ENCODE data around the gene DDX27.
A peak's percentile ranks its signal among the peaks of the same experiment; 100 is the strongest.

DDX27 gene

GRCh38 chr20:49281913-49282467 lies 62.8 kb downstream of the DDX27 start:
- Histone ChIP-seq H3K9ac (ENCODE audit: low read depth in 1 of 2, low read length in 2 of 2) (no peak overlapping the region), H3K27me3 (ENCODE audit: control insufficient read depth in 1 of 2, insufficient read depth in 2 of 2, low read length in 2 of 2) (no peaks in the 10 kb centered on the region), H3K4me3 (ENCODE audit: low read depth in 1 of 2, low read length in 2 of 2) (peak overlapping the region; percentile 81 to 88), H3K36me3 (ENCODE audit: control insufficient read depth in 1 of 2, insufficient read depth in 2 of 2, low read length in 2 of 2) (peaks cover 73 to 74% of the 10 kb centered on the region in 2 donors), H3K4me1 (ENCODE audit: control insufficient read depth in 1 of 2, insufficient read depth in 2 of 2, low read length in 2 of 2) (peaks cover 26 to 33% of the 10 kb centered on the region in 2 donors), H3K27ac (ENCODE audit: low read depth, low read length) (no peak overlapping the region), H3K9me3 (ENCODE audit: control insufficient read depth in 1 of 2, low read length in 2 of 2) (peaks cover 38 to 62% of the 10 kb centered on the region in 2 donors)

- Histone ChIP-seq H3K4me3 (ENCODE audit: low read depth in 1 of 2, low read length in 2 of 2) (peak overlapping the region; percentile 29 to 88), H3K27ac (ENCODE audit: low read depth, low read length) (no peak overlapping the region), H3K9me3 (ENCODE audit: control insufficient read depth in 1 of 2, low read length in 2 of 2) (peaks cover 44 to 69% of the 10 kb centered on the region in 2 donors)
Observed at GRCh38 chr20:49282584-49283171, 63.5 kb downstream of the DDX27 start.

GRCh38 chr20:49283176-49283702 lies 64.0 kb downstream of the DDX27 start:
- Histone ChIP-seq H3K36me3 (ENCODE audit: control insufficient read depth in 1 of 2, insufficient read depth in 2 of 2, low read length in 2 of 2) (peaks cover 86 to 87% of the 10 kb centered on the region in 2 donors), H3K27ac (ENCODE audit: low read depth, low read length) (no peak overlapping the region), H3K4me3 (ENCODE audit: low read depth in 1 of 2, low read length in 2 of 2) (peak overlapping the region; percentile 29 to 88), H3K9me3 (ENCODE audit: control insufficient read depth in 1 of 2, low read length in 2 of 2) (peaks cover 46 to 71% of the 10 kb centered on the region in 2 donors), H3K9ac (ENCODE audit: low read depth in 1 of 2, low read length in 2 of 2) (no peak overlapping the region), H3K27me3 (ENCODE audit: control insufficient read depth in 1 of 2, insufficient read depth in 2 of 2, low read length in 2 of 2) (no peaks in the 10 kb centered on the region), H3K4me1 (ENCODE audit: control insufficient read depth in 1 of 2, insufficient read depth in 2 of 2, low read length in 2 of 2) (peaks cover 26 to 37% of the 10 kb centered on the region in 2 donors)

More at GRCh38 chr20:49282584-49283171, 63.5 kb downstream of the DDX27 start:
- Histone ChIP-seq H3K9ac (ENCODE audit: low read depth in 1 of 2, low read length in 2 of 2) (no peak overlapping the region), H3K36me3 (ENCODE audit: control insufficient read depth in 1 of 2, insufficient read depth in 2 of 2, low read length in 2 of 2) (peaks cover 80 to 81% of the 10 kb centered on the region in 2 donors), H3K4me1 (ENCODE audit: control insufficient read depth in 1 of 2, insufficient read depth in 2 of 2, low read length in 2 of 2) (peaks cover 26 to 34% of the 10 kb centered on the region in 2 donors), H3K27me3 (ENCODE audit: control insufficient read depth in 1 of 2, insufficient read depth in 2 of 2, low read length in 2 of 2) (no peaks in the 10 kb centered on the region)

- H3K27me3 ChIP-seq (ENCODE audit: control insufficient read depth in 1 of 2, insufficient read depth in 2 of 2, low read length in 2 of 2): no peaks in the 10 kb centered on the region
- H3K4me3 ChIP-seq (ENCODE audit: low read depth in 1 of 2, low read length in 2 of 2): peak overlapping the region in 1 of 2 donors; percentile 29
- H3K9ac ChIP-seq (ENCODE audit: low read depth in 1 of 2, low read length in 2 of 2): no peak overlapping the region
- H3K9me3 ChIP-seq (ENCODE audit: control insufficient read depth in 1 of 2, low read length in 2 of 2): peaks cover 46 to 71% of the 10 kb centered on the region in 2 donors
- H3K4me1 ChIP-seq (ENCODE audit: control insufficient read depth in 1 of 2, insufficient read depth in 2 of 2, low read length in 2 of 2): peaks cover 25 to 40% of the 10 kb centered on the region in 2 donors
- peaks cover 93 to 94% of the 10 kb centered on the region in 2 donors for H3K36me3 ChIP-seq (ENCODE audit: control insufficient read depth in 1 of 2, insufficient read depth in 2 of 2, low read length in 2 of 2)
- H3K27ac ChIP-seq (ENCODE audit: low read depth, low read length): no peak overlapping the region
Observed at GRCh38 chr20:49283703-49284625, 64.7 kb downstream of the DDX27 start.

- no peak overlapping the region for H3K9ac ChIP-seq (ENCODE audit: low read depth in 1 of 2, low read length in 2 of 2)
- peaks cover 46 to 71% of the 10 kb centered on the region in 2 donors for H3K9me3 ChIP-seq (ENCODE audit: control insufficient read depth in 1 of 2, low read length in 2 of 2)
- peaks cover 17 to 37% of the 10 kb centered on the region in 2 donors for H3K4me1 ChIP-seq (ENCODE audit: control insufficient read depth in 1 of 2, insufficient read depth in 2 of 2, low read length in 2 of 2)
- no peaks in the 10 kb centered on the region for H3K27me3 ChIP-seq (ENCODE audit: control insufficient read depth in 1 of 2, insufficient read depth in 2 of 2, low read length in 2 of 2)
- H3K36me3 ChIP-seq (ENCODE audit: control insufficient read depth in 1 of 2, insufficient read depth in 2 of 2, low read length in 2 of 2): peaks cover 95 to 99% of the 10 kb centered on the region in 2 donors
- peak overlapping the region in 1 of 2 donors; percentile 29 for H3K4me3 ChIP-seq (ENCODE audit: low read depth in 1 of 2, low read length in 2 of 2)
- no peak overlapping the region for H3K27ac ChIP-seq (ENCODE audit: low read depth, low read length)
Observed at GRCh38 chr20:49284818-49285217, 65.6 kb downstream of the DDX27 start.

- Histone ChIP-seq H3K4me1 (ENCODE audit: control insufficient read depth in 1 of 2, insufficient read depth in 2 of 2, low read length in 2 of 2) (peaks cover 12 to 33% of the 10 kb centered on the region in 2 donors), H3K9ac (ENCODE audit: low read depth in 1 of 2, low read length in 2 of 2) (no peak overlapping the region), H3K36me3 (ENCODE audit: control insufficient read depth in 1 of 2, insufficient read depth in 2 of 2, low read length in 2 of 2) (peaks cover 91 to 99% of the 10 kb centered on the region in 2 donors), H3K27me3 (ENCODE audit: control insufficient read depth in 1 of 2, insufficient read depth in 2 of 2, low read length in 2 of 2) (no peaks in the 10 kb centered on the region), H3K4me3 (ENCODE audit: low read depth in 1 of 2, low read length in 2 of 2) (peak overlapping the region in 1 of 2 donors; percentile 29), H3K27ac (ENCODE audit: low read depth, low read length) (no peak overlapping the region), H3K9me3 (ENCODE audit: control insufficient read depth in 1 of 2, low read length in 2 of 2) (peaks cover 43 to 67% of the 10 kb centered on the region in 2 donors)
Observed at GRCh38 chr20:49285233-49285668, 66.0 kb downstream of the DDX27 start.

- H3K4me3 ChIP-seq (ENCODE audit: low read depth in 1 of 2, low read length in 2 of 2): peak overlapping the region; percentile 28 to 42
- H3K4me1 ChIP-seq (ENCODE audit: control insufficient read depth in 1 of 2, insufficient read depth in 2 of 2, low read length in 2 of 2): peaks cover 9 to 27% of the 10 kb centered on the region in 2 donors
- H3K27ac ChIP-seq (ENCODE audit: low read depth, low read length): no peak overlapping the region
- peaks cover 36 to 60% of the 10 kb centered on the region in 2 donors for H3K9me3 ChIP-seq (ENCODE audit: control insufficient read depth in 1 of 2, low read length in 2 of 2)
- no peak overlapping the region for H3K9ac ChIP-seq (ENCODE audit: low read depth in 1 of 2, low read length in 2 of 2)
- H3K36me3 ChIP-seq (ENCODE audit: control insufficient read depth in 1 of 2, insufficient read depth in 2 of 2, low read length in 2 of 2): peaks cover 84 to 99% of the 10 kb centered on the region in 2 donors
- H3K27me3 ChIP-seq (ENCODE audit: control insufficient read depth in 1 of 2, insufficient read depth in 2 of 2, low read length in 2 of 2): no peaks in the 10 kb centered on the region
Observed at GRCh38 chr20:49285813-49286494, 66.7 kb downstream of the DDX27 start.

GRCh38 chr20:49286689-49287551 lies 67.7 kb downstream of the DDX27 start:
- Histone ChIP-seq H3K9me3 (ENCODE audit: control insufficient read depth in 1 of 2, low read length in 2 of 2) (peaks cover 33 to 50% of the 10 kb centered on the region in 2 donors), H3K27ac (ENCODE audit: low read depth, low read length) (no peak overlapping the region), H3K9ac (ENCODE audit: low read depth in 1 of 2, low read length in 2 of 2) (no peak overlapping the region), H3K27me3 (ENCODE audit: control insufficient read depth in 1 of 2, insufficient read depth in 2 of 2, low read length in 2 of 2) (no peaks in the 10 kb centered on the region), H3K4me3 (ENCODE audit: low read depth in 1 of 2, low read length in 2 of 2) (peak overlapping the region; percentile 28 to 42), H3K36me3 (ENCODE audit: control insufficient read depth in 1 of 2, insufficient read depth in 2 of 2, low read length in 2 of 2) (peaks cover 74 to 98% of the 10 kb centered on the region in 2 donors), H3K4me1 (ENCODE audit: control insufficient read depth in 1 of 2, insufficient read depth in 2 of 2, low read length in 2 of 2) (peaks cover 5 to 21% of the 10 kb centered on the region in 2 donors)

Data from duodenal mucosa (tissue), 2 donors.